AG09309 (cell line): ENCODE results near the gene ARL5C.

Source experiments
- DNase-seq: peaks from one replicate; pipeline ENCODE4 v3.0.0-alpha.2; 2010; ENCODE audit warnings: low read depth
- H3K4me3 ChIP-seq: 2 replicates; pipeline ENCODE4 v1.5.1; 2011; ENCODE audit warnings: mild to moderate bottlenecking, low read depth, low read length, moderate library complexity; ENCODE audit not compliant: control insufficient read depth
- CTCF ChIP-seq: IDR thresholded peaks from 2 replicates; pipeline ENCODE4 v1.5.1; 2011; ENCODE audit warnings: mild to moderate bottlenecking, low read depth, low read length, inconsistent platforms; ENCODE audit not compliant: insufficient read depth, control insufficient read depth; ENCODE audit errors: missing control alignments

The ARL5C gene

DNA sequence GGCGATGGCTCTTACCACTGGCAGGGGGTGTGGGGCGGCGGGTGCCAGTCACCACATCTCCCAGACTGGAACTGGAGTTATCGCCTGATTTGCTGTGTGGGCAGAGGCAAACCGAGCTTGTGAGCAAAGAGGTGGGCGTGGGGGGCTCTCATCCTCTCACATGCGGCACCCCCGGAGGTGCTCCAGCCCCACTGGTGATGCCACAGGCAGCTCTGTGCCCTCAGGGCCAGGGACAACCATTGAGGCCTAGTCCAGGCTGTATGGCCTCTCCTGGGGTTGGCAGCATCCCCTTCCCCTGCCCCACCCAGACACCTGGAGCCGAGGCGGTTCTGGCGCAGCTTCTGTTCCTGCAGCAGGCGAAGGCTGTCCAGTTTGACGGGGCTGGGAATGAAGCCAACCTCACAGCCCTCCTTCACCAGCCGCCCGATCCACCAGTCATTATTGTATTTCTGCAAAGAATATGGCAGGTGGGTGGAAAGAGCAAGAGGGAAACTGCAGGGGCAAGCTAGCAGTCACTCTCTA, 20.6 kb upstream of the ARL5C start:
- no peak for TF ChIP-seq CTCF
- no peak overlapping the region for H3K4me3 ChIP-seq
- no peak for DNase-seq

- H3K4me3 ChIP-seq: no peak overlapping the region
- DNase-seq: no peak
- no peak for TF ChIP-seq CTCF
Observed at GRCh38 chr17:39183720-39184119, 17.8 kb upstream of the ARL5C start.

DNA sequence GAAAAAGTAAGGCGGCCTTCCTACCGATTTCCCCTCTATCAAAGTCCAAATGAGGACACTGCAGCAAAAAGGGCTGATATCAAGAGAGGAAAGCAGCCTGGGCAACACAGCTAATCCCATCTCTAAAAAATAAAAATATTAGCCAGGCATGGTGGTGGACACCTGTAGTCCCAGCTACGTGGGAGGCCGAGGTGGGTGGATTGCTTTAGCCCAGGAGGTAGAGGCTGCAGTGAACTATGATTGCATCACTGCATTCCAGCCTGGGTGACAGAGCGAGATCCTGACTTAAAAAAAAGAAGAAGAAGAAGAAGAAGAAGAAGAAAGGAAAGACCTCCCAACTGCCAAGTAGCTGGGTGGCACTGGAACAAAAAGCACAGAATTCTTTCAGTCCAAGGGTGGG, 17.1 kb upstream of the ARL5C start:
- no peak for TF ChIP-seq CTCF
- H3K4me3 ChIP-seq: no peak overlapping the region
- DNase-seq: no peak

GRCh38 chr17:39181303-39181702, 15.3 kb upstream of the ARL5C start:
- H3K4me3 ChIP-seq: no peak overlapping the region
- no peak for DNase-seq
- no peak for TF ChIP-seq CTCF

DNA sequence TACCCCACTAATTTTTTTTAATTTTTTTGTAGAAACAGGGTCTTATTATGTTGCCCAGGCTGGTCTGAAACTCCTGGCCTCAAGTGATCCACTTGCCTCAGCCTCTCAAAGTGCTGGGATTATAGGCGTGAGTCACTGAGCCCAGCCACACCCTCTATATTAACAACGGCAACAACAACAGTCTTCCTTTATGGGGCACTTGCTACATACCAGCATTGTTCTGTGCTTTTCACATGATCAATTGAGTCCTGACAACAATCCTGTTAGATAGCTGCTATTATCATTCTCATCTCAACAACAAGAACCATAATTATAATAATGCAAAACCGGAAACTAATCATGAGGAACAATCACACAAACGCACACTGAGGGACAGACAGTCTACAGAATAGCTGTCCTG, 12.6 kb upstream of the ARL5C start:
- no peak for TF ChIP-seq CTCF
- DNase-seq: no peak
- no peak overlapping the region for H3K4me3 ChIP-seq

GRCh38 chr17:39177256-39177655, 11.3 kb upstream of the ARL5C start:
- H3K4me3 ChIP-seq: no peak overlapping the region
- no peak for DNase-seq
- no peak for TF ChIP-seq CTCF

- TF ChIP-seq CTCF: no peak
Observed at GRCh38 chr17:39175695-39176093, 9.7 kb upstream of the ARL5C start.

More at GRCh38 chr17:39175695-39176093, 9.7 kb upstream of the ARL5C start:
- DNase-seq: no peak
- no peak overlapping the region for H3K4me3 ChIP-seq
